Suprapubic skin (tissue), 4 donors: ENCODE measurements around the gene OR13C2.

Experiments
- CTCF ChIP-seq, 2 donors: fragments of 200-600 bp in 1 of 2; fragments of 450-650 bp in 1 of 2; sonication (generic) in 1 of 2; IDR thresholded peaks; one replicate each; pipeline ENCODE4 v1.5.1; 2016 to 2019; ENCODE audit warnings: antibody characterized with exemption in 2 of 2, mild to moderate bottlenecking in 1 of 2, moderate library complexity in 1 of 2
- EP300 ChIP-seq: sonication (generic); formaldehyde crosslinking; IDR thresholded peaks from one replicate; pipeline ENCODE4 v1.6.1; 2017; ENCODE audit warnings: antibody characterized with exemption
- POLR2A ChIP-seq, 2 donors: fragments of 450-650 bp; IDR thresholded peaks; one replicate each; pipeline ENCODE4 v1.6.1; 2017; ENCODE audit warnings: antibody characterized with exemption in 2 of 2, mild to moderate bottlenecking in 2 of 2, moderate library complexity in 2 of 2
- POLR2AphosphoS5 ChIP-seq, 3 donors: sonication (generic); formaldehyde crosslinking; IDR thresholded peaks; one replicate each; pipeline ENCODE4 v1.6.1; 2017; ENCODE audit warnings: antibody characterized with exemption in 3 of 3

GRCh38 chr9:104611213-104611612, 5.8 kb upstream of the OR13C2 start:
- TF ChIP-seq EP300 (no peak), CTCF (IDR thresholded peaks at IDR 0.05) (no peak), POLR2A (IDR thresholded peaks at IDR 0.05) (no peak), POLR2AphosphoS5 (IDR thresholded peaks at IDR 0.05) (no peak)
